ENCODE results near the gene GRIFIN.

Gene GRIFIN

GRCh38 chr7:2519119-2519930 lies 43.1 kb upstream of the GRIFIN start, which contains the start of gene LFNG:
TSS of gene LFNG (plus strand) at chr7:2519774. CDS start at chr7:2519862, 88 bp downstream.
- H3K9ac ChIP-seq (ENCODE audit: low read depth, low read length) = peak within 1 kb of the TSS; percentile 29
- WGBS = under 1% methylated on average over 95 of the region's 95 CpGs
- peak within 1 kb of the TSS; percentile 14; the same call in 1 of the 2 replicates for H3K27ac ChIP-seq (ENCODE audit: low read depth, low read length)
- peaks cover 46% of the 10 kb centered on the region for H3K4me1 ChIP-seq (ENCODE audit: insufficient read depth, low read length)
- H3K27me3 ChIP-seq (ENCODE audit: insufficient read depth, low read length) = peaks cover 33% of the 10 kb centered on the region
- peak within 1 kb of the TSS; percentile 62 for H3K4me3 ChIP-seq (ENCODE audit: low read length)
- no peaks in the 10 kb centered on the region for H3K36me3 ChIP-seq (ENCODE audit: insufficient read depth, low read length)
- no peaks in the 10 kb centered on the region for H3K9me3 ChIP-seq (ENCODE audit: insufficient read depth, low read depth, low read length)

- no peaks in the 10 kb centered on the region for H3K9me3 ChIP-seq (ENCODE audit: insufficient read depth, low read depth, low read length)
- no peaks in the 10 kb centered on the region for H3K36me3 ChIP-seq (ENCODE audit: insufficient read depth, low read length)
- no peak overlapping the region; the same call in 1 of the 2 replicates for H3K27ac ChIP-seq (ENCODE audit: low read depth, low read length)
- peaks cover 33% of the 10 kb centered on the region for H3K27me3 ChIP-seq (ENCODE audit: insufficient read depth, low read length)
- peak overlapping the region; percentile 29 for H3K9ac ChIP-seq (ENCODE audit: low read depth, low read length)
- WGBS = 3% methylated on average over 41 of the region's 41 CpGs
- peak overlapping the region; percentile 58 for H3K4me3 ChIP-seq (ENCODE audit: low read length)
- H3K4me1 ChIP-seq (ENCODE audit: insufficient read depth, low read length) = peaks cover 41% of the 10 kb centered on the region
Observed at GRCh38 chr7:2518737-2519118, 42.5 kb upstream of the GRIFIN start.

DNA sequence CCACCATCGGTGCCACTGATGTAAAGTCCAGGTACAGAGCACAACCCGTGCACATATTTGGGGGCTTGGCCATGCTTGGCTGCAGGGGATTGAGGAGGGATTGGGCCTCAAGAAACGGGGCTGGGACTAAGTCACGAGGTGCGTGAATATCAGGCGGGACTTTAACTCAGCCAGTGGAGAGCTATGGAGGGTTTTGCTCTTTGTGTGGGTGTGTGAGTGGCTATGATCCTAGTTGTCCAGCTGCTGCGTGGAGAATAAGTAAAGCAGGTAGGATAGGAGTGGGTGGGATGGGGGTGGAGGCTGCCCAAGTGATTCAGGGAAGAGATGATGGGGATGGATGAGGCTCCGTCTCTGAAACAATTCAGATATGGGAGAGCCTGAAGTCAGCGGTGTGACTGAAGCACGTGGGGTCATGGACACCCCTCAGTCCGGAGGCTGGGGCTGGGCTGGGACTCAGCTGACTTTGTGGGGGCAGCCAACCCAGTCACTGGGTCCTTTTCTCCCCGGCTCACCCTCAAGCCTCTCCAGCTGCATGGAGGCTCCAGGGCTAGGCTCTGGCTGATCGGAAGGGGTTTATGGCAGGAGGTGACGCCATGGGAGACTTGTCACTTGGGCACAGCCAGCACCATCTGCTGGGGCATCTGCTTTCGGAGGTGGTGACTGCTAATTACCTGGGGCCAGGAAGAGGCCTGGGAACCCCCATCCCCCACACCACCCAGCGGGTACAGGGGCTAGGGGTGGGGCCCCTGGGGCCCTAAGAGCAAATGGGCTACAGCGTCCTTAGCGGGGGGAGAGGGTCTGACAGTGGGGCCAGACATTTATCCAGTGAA lies 41.7 kb upstream of the GRIFIN start:
- H3K9me3 ChIP-seq (ENCODE audit: insufficient read depth, low read depth, low read length) = no peaks in the 10 kb centered on the region
- H3K27me3 ChIP-seq (ENCODE audit: insufficient read depth, low read length) = peaks cover 33% of the 10 kb centered on the region
- H3K4me1 ChIP-seq (ENCODE audit: insufficient read depth, low read length) = peaks cover 33% of the 10 kb centered on the region
- no peak overlapping the region for H3K9ac ChIP-seq (ENCODE audit: low read depth, low read length)
- 42% methylated on average over 18 of the region's 18 CpGs for WGBS
- H3K27ac ChIP-seq (ENCODE audit: low read depth, low read length) = no peak overlapping the region
- peak overlapping the region; percentile 58 for H3K4me3 ChIP-seq (ENCODE audit: low read length)
- no peaks in the 10 kb centered on the region for H3K36me3 ChIP-seq (ENCODE audit: insufficient read depth, low read length)

GRCh38 chr7:2517026-2517425 lies 40.8 kb upstream of the GRIFIN start:
- Histone ChIP-seq H3K27me3 (ENCODE audit: insufficient read depth, low read length) (peaks cover 33% of the 10 kb centered on the region), H3K4me1 (ENCODE audit: insufficient read depth, low read length) (peaks cover 25% of the 10 kb centered on the region), H3K9me3 (ENCODE audit: insufficient read depth, low read depth, low read length) (no peaks in the 10 kb centered on the region), H3K27ac (ENCODE audit: low read depth, low read length) (no peak overlapping the region), H3K36me3 (ENCODE audit: insufficient read depth, low read length) (no peaks in the 10 kb centered on the region), H3K9ac (ENCODE audit: low read depth, low read length) (no peak overlapping the region), H3K4me3 (ENCODE audit: low read length) (no peak overlapping the region)
- WGBS = 41% methylated on average over 8 of the region's 8 CpGs

DNA sequence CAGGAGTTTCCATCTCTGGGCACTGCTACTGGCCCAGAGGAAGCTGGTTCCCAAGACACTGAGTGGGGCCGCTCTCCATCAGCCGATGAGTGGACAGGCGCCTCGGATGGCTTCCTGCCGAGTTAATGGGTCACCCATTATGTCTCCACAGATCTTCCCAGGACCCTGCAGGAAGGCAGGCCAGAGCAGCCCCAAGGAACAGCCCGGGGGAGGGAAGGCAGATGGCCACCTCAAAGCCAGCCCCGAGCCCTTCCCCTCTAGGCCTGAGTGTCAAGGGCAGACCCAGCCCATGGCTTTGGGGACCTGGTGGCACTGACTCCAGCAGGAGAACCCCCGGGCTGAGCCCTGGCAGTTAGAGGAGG lies 40.0 kb upstream of the GRIFIN start:
- no peak overlapping the region for H3K9ac ChIP-seq (ENCODE audit: low read depth, low read length)
- no peaks in the 10 kb centered on the region for H3K36me3 ChIP-seq (ENCODE audit: insufficient read depth, low read length)
- H3K4me3 ChIP-seq (ENCODE audit: low read length) = no peak overlapping the region
- no peak overlapping the region for H3K27ac ChIP-seq (ENCODE audit: low read depth, low read length)
- 78% methylated on average over 8 of the region's 8 CpGs for WGBS
- H3K27me3 ChIP-seq (ENCODE audit: insufficient read depth, low read length) = peaks cover 26% of the 10 kb centered on the region
- H3K9me3 ChIP-seq (ENCODE audit: insufficient read depth, low read depth, low read length) = no peaks in the 10 kb centered on the region
- peaks cover 19% of the 10 kb centered on the region for H3K4me1 ChIP-seq (ENCODE audit: insufficient read depth, low read length)

DNA sequence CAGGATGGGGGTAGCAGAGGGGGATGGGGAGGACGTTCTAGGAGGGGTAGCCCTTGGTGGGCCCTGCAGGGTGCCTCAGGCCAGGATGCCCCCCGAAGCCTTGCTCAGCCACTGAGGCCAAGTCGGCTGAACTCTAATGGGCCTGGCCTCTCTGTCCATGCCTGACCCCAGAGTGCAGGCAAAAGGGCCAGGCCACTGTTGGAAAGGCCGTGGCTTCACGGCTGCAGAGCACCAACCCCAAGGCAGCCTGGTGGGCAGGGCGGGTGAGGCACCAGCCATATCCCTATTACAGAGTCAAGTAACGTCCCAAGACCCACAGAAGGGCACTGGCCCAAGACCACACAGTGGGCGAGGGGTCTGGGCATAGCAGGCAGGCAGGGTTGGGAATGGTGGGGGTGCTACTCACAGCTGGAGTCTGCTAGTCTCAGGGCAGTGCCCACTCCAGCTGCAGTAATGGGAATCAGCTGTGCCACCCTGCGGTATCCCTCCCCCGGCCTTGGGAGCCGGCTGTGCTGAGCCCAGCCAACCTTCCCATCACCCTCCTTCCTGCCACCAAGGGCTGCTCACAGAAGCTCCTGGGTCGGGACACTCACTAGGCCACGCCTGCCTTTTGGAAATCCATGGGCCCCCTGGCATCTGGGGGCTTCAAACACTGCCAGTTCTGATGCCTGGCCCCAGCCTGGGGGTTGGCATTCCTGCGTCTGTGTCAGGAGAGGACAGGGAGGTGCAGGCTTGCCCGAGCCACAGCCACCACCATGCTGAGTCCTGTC lies 39.4 kb upstream of the GRIFIN start:
- H3K27me3 ChIP-seq (ENCODE audit: insufficient read depth, low read length) = peaks cover 22% of the 10 kb centered on the region
- no peak overlapping the region for H3K27ac ChIP-seq (ENCODE audit: low read depth, low read length)
- no peak overlapping the region for H3K9ac ChIP-seq (ENCODE audit: low read depth, low read length)
- no peaks in the 10 kb centered on the region for H3K36me3 ChIP-seq (ENCODE audit: insufficient read depth, low read length)
- H3K4me3 ChIP-seq (ENCODE audit: low read length) = no peak overlapping the region
- 90% methylated on average over 15 of the region's 15 CpGs for WGBS
- H3K4me1 ChIP-seq (ENCODE audit: insufficient read depth, low read length) = peaks cover 19% of the 10 kb centered on the region
- no peaks in the 10 kb centered on the region for H3K9me3 ChIP-seq (ENCODE audit: insufficient read depth, low read depth, low read length)

DNA sequence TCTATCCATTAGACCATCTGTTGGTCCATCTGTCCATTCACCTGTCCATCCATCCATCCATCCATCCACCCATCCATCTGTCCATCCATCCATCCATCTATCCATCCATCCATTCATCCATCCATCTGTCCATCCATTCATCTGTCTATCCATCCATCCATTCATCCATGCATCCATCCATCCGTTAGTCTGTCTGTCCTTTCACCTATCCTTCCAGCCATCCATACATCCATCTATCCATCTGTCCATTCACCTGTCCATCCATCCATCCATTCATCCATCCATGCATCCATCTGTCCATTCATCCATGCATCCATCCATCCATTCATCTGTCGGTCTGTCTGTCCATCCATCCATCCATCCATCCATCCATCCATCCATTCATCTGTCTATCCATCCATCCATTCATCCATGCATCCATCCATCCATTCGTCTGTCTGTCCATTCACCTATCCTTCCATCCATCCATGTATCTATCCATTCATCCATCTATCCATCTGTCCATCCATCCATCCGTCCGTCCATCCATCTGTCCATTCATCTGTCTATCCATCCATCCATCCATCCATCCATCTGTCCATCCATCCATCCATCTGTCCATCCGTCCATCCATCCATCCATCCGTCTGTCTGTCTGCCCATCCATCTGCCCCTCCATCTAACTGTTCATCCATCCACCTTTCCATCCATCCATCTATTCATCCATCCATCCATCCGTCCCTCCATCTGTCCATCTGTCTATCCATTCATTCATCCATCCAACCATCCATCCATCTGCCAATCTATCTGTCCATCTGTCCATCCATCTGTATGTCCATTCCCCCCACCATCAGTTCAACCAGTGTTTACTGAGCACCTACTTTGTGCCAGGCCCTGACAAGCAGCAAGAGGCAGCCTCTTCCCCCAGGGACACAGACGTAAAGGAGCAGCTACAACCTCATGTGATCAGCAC lies 38.5 kb upstream of the GRIFIN start:
- H3K4me1 ChIP-seq (ENCODE audit: insufficient read depth, low read length) = peaks cover 19% of the 10 kb centered on the region
- no peak overlapping the region for H3K9ac ChIP-seq (ENCODE audit: low read depth, low read length)
- H3K36me3 ChIP-seq (ENCODE audit: insufficient read depth, low read length) = no peaks in the 10 kb centered on the region
- H3K9me3 ChIP-seq (ENCODE audit: insufficient read depth, low read depth, low read length) = no peaks in the 10 kb centered on the region
- no peak overlapping the region for H3K4me3 ChIP-seq (ENCODE audit: low read length)
- H3K27ac ChIP-seq (ENCODE audit: low read depth, low read length) = no peak overlapping the region
- peaks cover 16% of the 10 kb centered on the region for H3K27me3 ChIP-seq (ENCODE audit: insufficient read depth, low read length)
- 92% methylated on average over 9 of the region's 9 CpGs for WGBS

- Histone ChIP-seq H3K27ac (ENCODE audit: low read depth, low read length) (no peak overlapping the region), H3K9ac (ENCODE audit: low read depth, low read length) (no peak overlapping the region), H3K36me3 (ENCODE audit: insufficient read depth, low read length) (no peaks in the 10 kb centered on the region), H3K4me3 (ENCODE audit: low read length) (no peak overlapping the region), H3K4me1 (ENCODE audit: insufficient read depth, low read length) (peaks cover 19% of the 10 kb centered on the region), H3K27me3 (ENCODE audit: insufficient read depth, low read length) (peaks cover 10% of the 10 kb centered on the region), H3K9me3 (ENCODE audit: insufficient read depth, low read depth, low read length) (no peaks in the 10 kb centered on the region)
- WGBS = 87% methylated on average over 7 of the region's 7 CpGs
Observed at GRCh38 chr7:2513702-2514101, 37.5 kb upstream of the GRIFIN start.

GRCh38 chr7:2512713-2513112 lies 36.5 kb upstream of the GRIFIN start:
- no peak overlapping the region for H3K27ac ChIP-seq (ENCODE audit: low read depth, low read length)
- no peaks in the 10 kb centered on the region for H3K9me3 ChIP-seq (ENCODE audit: insufficient read depth, low read depth, low read length)
- no peaks in the 10 kb centered on the region for H3K36me3 ChIP-seq (ENCODE audit: insufficient read depth, low read length)
- peaks cover 15% of the 10 kb centered on the region for H3K4me1 ChIP-seq (ENCODE audit: insufficient read depth, low read length)
- H3K9ac ChIP-seq (ENCODE audit: low read depth, low read length) = no peak overlapping the region
- H3K4me3 ChIP-seq (ENCODE audit: low read length) = no peak overlapping the region
- WGBS = 97% methylated on average over 3 of the region's 3 CpGs
- H3K27me3 ChIP-seq (ENCODE audit: insufficient read depth, low read length) = peaks cover under 1% of the 10 kb centered on the region; the same call in 1 of the 2 replicates

- H3K9me3 ChIP-seq (ENCODE audit: insufficient read depth, low read depth, low read length) = no peaks in the 10 kb centered on the region
- H3K27me3 ChIP-seq (ENCODE audit: insufficient read depth, low read length) = no peaks in the 10 kb centered on the region
- 84% methylated on average over 12 of the region's 12 CpGs for WGBS
- H3K9ac ChIP-seq (ENCODE audit: low read depth, low read length) = no peak overlapping the region
- peaks cover 10% of the 10 kb centered on the region for H3K4me1 ChIP-seq (ENCODE audit: insufficient read depth, low read length)
- H3K27ac ChIP-seq (ENCODE audit: low read depth, low read length) = no peak overlapping the region
- H3K4me3 ChIP-seq (ENCODE audit: low read length) = no peak overlapping the region
- no peaks in the 10 kb centered on the region for H3K36me3 ChIP-seq (ENCODE audit: insufficient read depth, low read length)
Observed at GRCh38 chr7:2512179-2512661, 36.0 kb upstream of the GRIFIN start.

Data from HUES64 (cell line).